Measurements from ENCODE around the gene ACTR3C.

The ACTR3C gene

DNA sequence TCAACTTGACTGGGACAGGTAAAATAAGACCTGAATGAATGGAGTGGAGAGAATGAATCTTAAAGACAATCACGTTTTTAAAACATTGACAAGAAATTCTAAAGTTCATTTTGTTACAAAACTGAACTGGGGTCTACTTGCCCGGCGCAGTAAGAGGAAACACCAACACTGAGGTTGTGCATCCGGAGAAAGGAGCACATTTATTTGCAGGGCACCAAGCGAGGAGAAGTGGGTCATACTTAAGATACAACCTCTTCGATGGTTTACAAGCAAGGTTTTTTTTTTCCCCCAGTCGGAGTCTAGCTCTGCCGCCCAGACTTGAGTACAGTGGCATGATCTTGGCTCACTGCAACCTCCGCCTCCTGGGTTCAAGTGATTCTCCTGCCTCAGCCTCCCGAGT is 41.8 kb upstream of the ACTR3C start:
- TF ChIP-seq, protein P1, sequence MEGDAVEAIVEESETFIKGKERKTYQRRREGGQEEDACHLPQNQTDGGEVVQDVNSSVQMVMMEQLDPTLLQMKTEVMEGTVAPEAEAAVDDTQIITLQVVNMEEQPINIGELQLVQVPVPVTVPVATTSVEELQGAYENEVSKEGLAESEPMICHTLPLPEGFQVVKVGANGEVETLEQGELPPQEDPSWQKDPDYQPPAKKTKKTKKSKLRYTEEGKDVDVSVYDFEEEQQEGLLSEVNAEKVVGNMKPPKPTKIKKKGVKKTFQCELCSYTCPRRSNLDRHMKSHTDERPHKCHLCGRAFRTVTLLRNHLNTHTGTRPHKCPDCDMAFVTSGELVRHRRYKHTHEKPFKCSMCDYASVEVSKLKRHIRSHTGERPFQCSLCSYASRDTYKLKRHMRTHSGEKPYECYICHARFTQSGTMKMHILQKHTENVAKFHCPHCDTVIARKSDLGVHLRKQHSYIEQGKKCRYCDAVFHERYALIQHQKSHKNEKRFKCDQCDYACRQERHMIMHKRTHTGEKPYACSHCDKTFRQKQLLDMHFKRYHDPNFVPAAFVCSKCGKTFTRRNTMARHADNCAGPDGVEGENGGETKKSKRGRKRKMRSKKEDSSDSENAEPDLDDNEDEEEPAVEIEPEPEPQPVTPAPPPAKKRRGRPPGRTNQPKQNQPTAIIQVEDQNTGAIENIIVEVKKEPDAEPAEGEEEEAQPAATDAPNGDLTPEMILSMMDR (IDR thresholded peaks at IDR 0.05; ENCODE audit: extremely low read depth, insufficient read depth, missing control alignments): no peak
- in situ Hi-C loops (cut with MboI; ENCODE audit: low pct_unique_long_range_greater_than_20kb, low sequenced_read_pairs, unreplicated experiment): no loop called here
- DNase-seq (ENCODE audit: low spot score): no peak

- DNase-seq (ENCODE audit: low spot score): no peak
- in situ Hi-C loops (cut with MboI; ENCODE audit: low pct_unique_long_range_greater_than_20kb, low sequenced_read_pairs, unreplicated experiment): no loop called here
- TF ChIP-seq, protein P1 (IDR thresholded peaks at IDR 0.05; ENCODE audit: extremely low read depth, insufficient read depth, missing control alignments): no peak
Observed at GRCh38 chr7:150363872-150364271, 40.5 kb upstream of the ACTR3C start.

DNA sequence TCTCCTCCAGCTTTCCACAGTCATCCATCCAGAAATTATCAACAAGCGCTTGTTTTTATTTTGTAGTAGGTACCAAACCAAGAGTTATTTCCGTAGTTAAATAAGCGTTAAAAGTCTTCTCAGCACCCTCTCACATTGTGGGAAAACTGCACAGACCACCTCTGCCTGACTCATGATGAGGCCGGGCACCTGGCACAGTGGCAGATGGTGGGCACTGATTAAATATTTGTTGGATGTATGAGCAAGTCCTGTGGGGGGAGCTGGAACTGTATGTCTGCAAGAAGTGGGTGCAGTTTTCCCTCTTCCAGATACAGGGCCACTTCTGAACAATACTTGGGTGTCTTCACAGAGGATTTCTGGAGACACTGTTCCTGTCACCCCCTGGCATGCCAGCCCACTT is 40.0 kb upstream of the ACTR3C start:
- in situ Hi-C loops (cut with MboI; ENCODE audit: low pct_unique_long_range_greater_than_20kb, low sequenced_read_pairs, unreplicated experiment): no loop called here
- DNase-seq (ENCODE audit: low spot score): no peak
- TF ChIP-seq, protein P1 (IDR thresholded peaks at IDR 0.05; ENCODE audit: extremely low read depth, insufficient read depth, missing control alignments): no peak

DNA sequence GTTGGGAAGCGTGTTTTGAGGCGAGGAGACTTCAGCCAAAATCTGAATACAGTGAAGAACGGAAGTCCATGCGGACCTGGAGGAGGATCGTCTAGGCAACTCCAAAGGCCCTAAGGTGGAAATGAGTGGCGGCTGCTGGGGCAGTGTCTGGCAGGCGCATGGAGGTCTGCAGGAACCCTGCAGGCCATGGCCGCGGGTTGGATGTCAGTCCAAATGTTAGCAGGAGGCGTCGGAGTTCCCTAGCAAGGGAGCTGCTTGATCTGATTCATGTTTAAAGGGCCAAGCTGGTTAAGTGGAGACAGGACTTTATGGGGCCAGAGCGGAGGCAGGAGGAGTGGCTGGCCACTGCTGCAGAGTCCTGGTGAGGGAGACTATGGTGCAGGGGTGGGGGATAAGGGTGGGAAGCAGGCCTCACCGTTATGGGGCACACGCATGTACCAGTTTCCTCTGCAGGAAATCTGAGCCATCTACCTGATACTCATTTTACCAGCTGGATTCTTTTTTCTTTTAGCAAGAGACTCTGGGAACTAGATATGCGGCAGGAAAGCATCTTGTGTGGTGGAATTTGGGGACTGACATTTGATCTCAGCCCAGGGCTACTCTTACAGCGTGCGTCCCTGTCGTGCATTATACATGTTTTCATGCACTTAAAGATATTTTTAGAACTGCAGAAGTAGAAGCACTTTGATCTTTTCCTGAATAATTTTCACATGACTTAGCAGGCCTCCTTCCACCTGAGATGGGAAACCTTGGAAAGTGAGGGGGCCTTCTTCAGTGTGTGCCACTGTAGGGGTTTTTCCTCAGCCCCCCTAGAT is 38.7 kb upstream of the ACTR3C start:
- DNase-seq (ENCODE audit: low spot score): no peak
- in situ Hi-C loops (cut with MboI; ENCODE audit: low pct_unique_long_range_greater_than_20kb, low sequenced_read_pairs, unreplicated experiment): no loop called here
- TF ChIP-seq, protein P1 (IDR thresholded peaks at IDR 0.05; ENCODE audit: extremely low read depth, insufficient read depth, missing control alignments): no peak

DNA sequence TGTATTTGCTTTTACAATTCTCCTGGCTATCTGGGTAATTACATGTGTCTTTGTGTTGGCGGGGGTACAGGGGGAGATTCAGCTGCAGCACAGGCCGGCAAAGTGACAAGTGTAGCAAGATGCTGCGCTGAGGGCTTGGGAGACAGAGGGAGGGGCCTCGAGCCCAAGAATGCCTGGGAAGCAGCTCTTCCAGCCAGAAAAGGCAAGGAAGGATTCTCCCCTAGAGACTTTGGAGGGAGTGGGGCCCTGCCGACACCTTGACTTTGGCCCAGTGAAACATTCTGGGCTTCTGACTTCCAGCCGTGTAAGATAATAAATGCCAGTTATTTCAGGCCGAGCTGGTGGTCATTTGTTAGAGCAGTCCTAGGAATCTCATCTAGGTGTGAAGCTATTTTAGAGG is 38.1 kb upstream of the ACTR3C start:
- TF ChIP-seq, protein P1 (IDR thresholded peaks at IDR 0.05; ENCODE audit: extremely low read depth, insufficient read depth, missing control alignments): no peak
- DNase-seq (ENCODE audit: low spot score): no peak
- in situ Hi-C loops (cut with MboI; ENCODE audit: low pct_unique_long_range_greater_than_20kb, low sequenced_read_pairs, unreplicated experiment): no loop called here

DNA sequence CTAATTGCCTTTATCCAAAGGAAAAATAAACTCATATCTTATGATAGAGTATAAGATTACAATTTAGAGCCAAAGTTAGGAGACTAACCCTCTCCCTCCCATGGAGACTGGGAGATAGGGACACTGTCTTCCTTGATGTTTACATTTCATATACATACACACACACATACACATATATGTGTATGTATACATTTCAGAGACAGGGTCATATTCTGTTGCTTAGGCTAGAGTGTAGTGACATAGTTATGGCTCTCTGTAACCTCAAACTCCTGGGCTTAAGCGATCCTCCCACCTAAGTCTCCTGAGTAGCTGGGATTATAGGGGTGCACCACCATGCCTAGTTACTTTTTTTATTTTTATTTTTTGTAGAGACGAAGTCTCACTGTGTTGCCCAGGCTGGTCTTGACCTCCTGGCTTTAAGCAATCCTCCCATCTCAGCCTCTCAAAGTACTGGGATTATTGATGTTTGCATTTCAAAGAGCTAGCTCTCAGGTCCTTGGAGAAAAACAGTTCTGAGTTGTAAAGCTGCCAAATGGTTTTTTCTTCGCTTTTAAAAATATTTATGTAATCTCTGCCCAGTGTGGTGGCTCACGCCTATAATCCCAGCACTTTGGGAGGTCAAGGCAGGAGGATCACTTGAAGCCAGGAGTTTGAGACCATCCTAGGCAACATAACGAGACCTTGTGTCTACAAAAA is 37.2 kb upstream of the ACTR3C start:
- no peak for DNase-seq (ENCODE audit: low spot score)
- TF ChIP-seq, protein P1 (IDR thresholded peaks at IDR 0.05; ENCODE audit: extremely low read depth, insufficient read depth, missing control alignments): no peak
- in situ Hi-C loops (cut with MboI; ENCODE audit: low pct_unique_long_range_greater_than_20kb, low sequenced_read_pairs, unreplicated experiment): no loop called here

Data from GM13977 (cell line).